NCI-H2107 treated with DMSO at 0.1 percent for 48 hours (cell line): ENCODE measurements around the gene PCMT1.
"Not testable (repeated sequence)": the region's sequence is repeated elsewhere in the genome, so short reads cannot be mapped to it uniquely, and the experiment has no call there.

Source experiments
- DNase-seq: peaks from one replicate; lab custom pipeline; 2025; ENCODE audit not compliant: unreplicated experiment; lab: John Stamatoyannopoulos, UW

The PCMT1 gene

GRCh38 chr6:149852881-149853280 is 103.3 kb downstream of the PCMT1 start:
- no peak for DNase-seq

- not testable (repeated sequence) for DNase-seq
Observed at GRCh38 chr6:149854017-149854416, 104.5 kb downstream of the PCMT1 start.

DNA sequence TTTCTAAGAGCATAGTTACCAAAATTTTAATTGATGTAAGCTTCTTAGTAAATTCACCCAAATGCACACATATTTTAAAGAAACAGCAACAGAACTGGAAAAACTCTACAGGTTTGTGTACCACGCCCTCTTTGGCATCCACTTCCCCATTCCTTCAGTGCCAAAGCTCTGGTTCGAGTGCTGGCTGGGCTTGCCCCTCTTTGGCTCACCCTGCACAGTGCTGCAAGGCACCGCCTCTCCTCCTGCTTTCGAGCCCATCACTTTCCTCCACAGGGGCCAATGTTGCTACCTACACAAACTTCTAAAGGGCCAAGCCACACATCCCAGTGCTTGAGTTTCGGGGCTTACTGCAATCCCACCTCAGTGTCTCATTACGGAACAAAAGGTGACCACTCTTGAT is 105.0 kb downstream of the PCMT1 start:
- DNase-seq, result no peak

DNA sequence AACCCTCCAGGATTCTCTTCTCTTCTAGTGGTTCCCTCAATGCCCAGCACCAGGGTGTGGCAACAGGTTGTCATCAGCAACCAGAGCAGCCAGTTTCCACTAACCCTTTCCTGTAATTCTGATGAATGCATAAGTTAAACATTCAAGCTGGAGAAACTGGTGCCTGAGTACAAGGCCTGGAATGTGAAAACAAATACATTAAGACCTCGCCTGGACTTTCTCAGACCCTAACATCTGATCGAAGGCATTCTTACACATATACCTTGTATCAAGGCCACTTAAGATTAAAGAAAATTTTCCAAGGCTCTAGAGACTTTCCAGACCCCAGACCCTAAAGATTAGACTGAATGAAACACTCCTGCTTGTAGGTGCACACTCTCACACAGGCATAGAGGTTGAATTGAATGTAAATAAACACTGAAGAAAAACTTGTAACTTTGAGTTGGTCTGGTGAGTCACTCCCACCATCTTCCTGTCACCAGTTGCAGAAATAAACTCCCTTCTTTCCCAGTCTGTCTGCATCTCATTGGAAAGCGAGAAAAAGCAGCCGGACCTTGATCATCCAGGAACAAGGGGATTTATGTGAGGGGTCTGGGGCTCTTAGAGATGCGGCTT is 105.6 kb downstream of the PCMT1 start:
- DNase-seq, result no peak

- DNase-seq, result no peak
Observed at GRCh38 chr6:149855741-149856140, 106.2 kb downstream of the PCMT1 start.

DNA sequence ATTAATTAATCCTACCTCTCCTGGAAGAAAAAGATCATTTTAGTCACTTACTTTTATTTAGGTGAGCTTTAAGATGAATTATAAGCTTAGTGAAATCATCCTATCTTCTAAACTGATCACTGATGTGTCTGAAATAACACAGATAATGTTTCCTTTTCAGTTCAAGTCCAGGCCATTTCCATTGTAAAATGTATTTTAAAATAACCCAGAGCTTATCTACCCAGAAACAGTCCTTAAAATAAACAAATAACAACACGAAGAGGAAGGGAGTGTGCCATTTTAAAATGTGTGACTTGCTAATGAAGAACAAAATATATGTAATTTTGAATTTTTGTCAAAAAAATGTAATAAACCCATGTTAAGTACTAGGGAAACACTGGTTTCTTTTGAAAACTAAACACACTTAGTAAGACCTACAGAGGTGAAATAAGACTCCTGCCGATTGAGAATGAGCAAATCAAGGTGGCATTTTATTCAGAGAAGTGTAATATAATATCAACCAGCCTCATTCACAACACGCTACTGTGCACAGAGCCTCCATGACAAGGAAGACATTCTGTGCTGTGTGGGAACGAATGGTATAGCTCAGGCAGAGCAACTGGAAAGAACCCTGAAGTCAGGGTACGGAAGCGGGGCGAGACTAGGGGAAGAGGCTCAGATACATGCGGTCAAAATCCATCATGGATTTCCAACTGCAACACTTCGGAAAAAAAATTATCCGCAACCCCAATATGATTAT is 106.9 kb downstream of the PCMT1 start:
- peak; percentile 60 for DNase-seq

DNA sequence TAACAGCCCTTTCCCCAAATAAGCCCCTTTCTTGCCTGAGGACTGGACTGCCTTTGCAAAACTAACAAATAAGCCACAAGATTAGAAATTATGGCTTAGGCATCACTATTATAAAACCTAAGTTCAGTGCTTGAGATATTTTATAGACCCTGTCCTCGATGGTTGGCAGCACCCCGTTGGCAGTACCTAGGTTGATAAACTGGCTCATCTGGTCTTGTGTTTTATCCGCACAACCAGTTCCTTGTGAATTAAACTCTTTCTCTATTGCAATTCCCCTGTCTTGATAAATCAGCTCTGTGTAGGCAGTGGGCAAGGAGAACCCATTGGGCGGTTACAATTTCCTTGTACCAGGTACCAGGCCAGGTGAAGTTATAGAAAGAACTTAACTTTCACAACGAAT is 108.0 kb downstream of the PCMT1 start:
- DNase-seq, result no peak

- DNase-seq, result no peak
Observed at GRCh38 chr6:149859368-149859767, 109.8 kb downstream of the PCMT1 start.

GRCh38 chr6:149859938-149860337 is 110.4 kb downstream of the PCMT1 start:
- DNase-seq, result no peak

DNA sequence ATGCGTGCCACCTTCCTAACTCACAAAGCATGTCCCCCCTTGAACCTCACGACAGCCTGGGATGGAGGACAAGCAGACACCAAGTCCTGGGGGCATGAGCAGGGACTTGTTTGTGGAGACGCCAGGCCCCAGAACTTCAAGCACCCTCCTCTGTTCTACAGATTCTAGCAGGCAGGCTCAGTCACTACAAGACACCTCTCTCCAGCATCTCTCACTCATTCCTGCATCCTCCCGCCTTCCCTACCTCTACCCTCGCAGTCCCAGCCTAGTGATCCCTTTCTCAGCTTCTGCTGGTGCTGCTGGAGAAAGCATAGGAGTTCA is 110.9 kb downstream of the PCMT1 start:
- no peak for DNase-seq
